SK-N-SH treated with all-trans-retinoic acid at 6 μM for 48 hours (cell line): Measurements from ENCODE around the gene NDE1.

Experiments used
- ARNTL ChIP-seq: fragments of 450-650 bp; formaldehyde crosslinking; IDR thresholded peaks from 2 replicates; pipeline ENCODE4 v1.5.0; 2020; ENCODE audit warnings: low read depth, mild to moderate bottlenecking, moderate library complexity, borderline replicate concordance
- CSDC2 ChIP-seq: fragments of 250-450 bp; sonication (Bioruptor Pico); IDR thresholded peaks from 2 replicates; pipeline ENCODE4 v1.5.0; 2020; ENCODE audit warnings: mild to moderate bottlenecking, moderate library complexity
- CSRNP3 ChIP-seq: fragments of 250-450 bp; sonication (Bioruptor Pico); IDR thresholded peaks from 2 replicates; pipeline ENCODE4 v1.5.1; 2021; ENCODE audit warnings: mild to moderate bottlenecking, moderate library complexity
- ESRRG ChIP-seq: fragments of 250-450 bp; sonication (Bioruptor Pico); IDR thresholded peaks from 2 replicates; pipeline ENCODE4 v1.6.1; 2021; ENCODE audit warnings: mild to moderate bottlenecking
- GLIS3 ChIP-seq: fragments of 250-450 bp; sonication (Bioruptor Pico); IDR thresholded peaks from 2 replicates; pipeline ENCODE4 v1.5.0; 2020; ENCODE audit warnings: mild to moderate bottlenecking, moderate library complexity
- POU6F1 ChIP-seq: fragments of 250-450 bp; sonication (Bioruptor Pico); IDR thresholded peaks from 2 replicates; pipeline ENCODE4 v1.8.0; 2021; ENCODE audit warnings: low read depth, mild to moderate bottlenecking, moderate library complexity, borderline replicate concordance
- RARB ChIP-seq: fragments of 250-450 bp; sonication (Bioruptor Pico); IDR thresholded peaks from 2 replicates; pipeline ENCODE4 v1.8.0; 2021; ENCODE audit warnings: mild to moderate bottlenecking, moderate library complexity
- TOX ChIP-seq: fragments of 250-450 bp; sonication (Bioruptor Pico); IDR thresholded peaks from 2 replicates; pipeline ENCODE4 v1.8.0; 2021; ENCODE audit warnings: mild to moderate bottlenecking, moderate library complexity, borderline replicate concordance
- ZFP3 ChIP-seq: fragments of 250-450 bp; sonication (Bioruptor Pico); IDR thresholded peaks from 2 replicates; pipeline ENCODE4 v1.5.0; 2020; ENCODE audit warnings: mild to moderate bottlenecking, moderate library complexity
- ZFP30 ChIP-seq: fragments of 450-650 bp; formaldehyde crosslinking; IDR thresholded peaks from 2 replicates; pipeline ENCODE4 v1.5.0; 2022; ENCODE audit warnings: mild to moderate bottlenecking, moderate library complexity
- ZNF565 ChIP-seq: fragments of 450-650 bp; formaldehyde crosslinking; conservative IDR thresholded peaks from 2 replicates; pipeline ENCODE4 v1.5.0; 2020; ENCODE audit warnings: low read depth, mild to moderate bottlenecking, moderate library complexity
- TF ChIP-seq, protein P1 (sequence below): fragments of 250-450 bp; sonication (Bioruptor Pico); IDR thresholded peaks from 2 replicates; pipeline ENCODE4 v1.5.1; 2020; ENCODE audit warnings: low read depth, mild to moderate bottlenecking, moderate library complexity
- TF ChIP-seq, protein P2 (sequence below): fragments of 250-450 bp; sonication (Bioruptor Pico); IDR thresholded peaks from 2 replicates; pipeline ENCODE4 v1.8.0; 2020; ENCODE audit warnings: mild to moderate bottlenecking, moderate library complexity, borderline replicate concordance
- TF ChIP-seq, protein P3 (sequence below): fragments of 250-450 bp; sonication (Bioruptor Pico); IDR thresholded peaks from 2 replicates; pipeline ENCODE4 v1.5.0; 2020; ENCODE audit warnings: mild to moderate bottlenecking, moderate library complexity

- TF ChIP-seq ARNTL (CRISPR knock-in tag) (no peak), RARB (CRISPR knock-in tag) (no peak), ZFP3 (no peak), ZNF565 (CRISPR knock-in tag) (no peak), CSRNP3 (CRISPR knock-in tag) (no peak), ESRRG (CRISPR knock-in tag) (no peak), POU6F1 (no peak), TOX (CRISPR knock-in tag) (no peak), ZFP30 (CRISPR knock-in tag) (no peak), CSDC2 (no peak), GLIS3 (CRISPR knock-in tag) (no peak)
- TF ChIP-seq, protein P1, sequence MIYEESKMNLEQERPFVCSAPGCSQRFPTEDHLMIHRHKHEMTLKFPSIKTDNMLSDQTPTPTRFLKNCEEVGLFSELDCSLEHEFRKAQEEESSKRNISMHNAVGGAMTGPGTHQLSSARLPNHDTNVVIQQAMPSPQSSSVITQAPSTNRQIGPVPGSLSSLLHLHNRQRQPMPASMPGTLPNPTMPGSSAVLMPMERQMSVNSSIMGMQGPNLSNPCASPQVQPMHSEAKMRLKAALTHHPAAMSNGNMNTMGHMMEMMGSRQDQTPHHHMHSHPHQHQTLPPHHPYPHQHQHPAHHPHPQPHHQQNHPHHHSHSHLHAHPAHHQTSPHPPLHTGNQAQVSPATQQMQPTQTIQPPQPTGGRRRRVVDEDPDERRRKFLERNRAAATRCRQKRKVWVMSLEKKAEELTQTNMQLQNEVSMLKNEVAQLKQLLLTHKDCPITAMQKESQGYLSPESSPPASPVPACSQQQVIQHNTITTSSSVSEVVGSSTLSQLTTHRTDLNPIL (CRISPR knock-in tag): no peak
- TF ChIP-seq, protein P2, sequence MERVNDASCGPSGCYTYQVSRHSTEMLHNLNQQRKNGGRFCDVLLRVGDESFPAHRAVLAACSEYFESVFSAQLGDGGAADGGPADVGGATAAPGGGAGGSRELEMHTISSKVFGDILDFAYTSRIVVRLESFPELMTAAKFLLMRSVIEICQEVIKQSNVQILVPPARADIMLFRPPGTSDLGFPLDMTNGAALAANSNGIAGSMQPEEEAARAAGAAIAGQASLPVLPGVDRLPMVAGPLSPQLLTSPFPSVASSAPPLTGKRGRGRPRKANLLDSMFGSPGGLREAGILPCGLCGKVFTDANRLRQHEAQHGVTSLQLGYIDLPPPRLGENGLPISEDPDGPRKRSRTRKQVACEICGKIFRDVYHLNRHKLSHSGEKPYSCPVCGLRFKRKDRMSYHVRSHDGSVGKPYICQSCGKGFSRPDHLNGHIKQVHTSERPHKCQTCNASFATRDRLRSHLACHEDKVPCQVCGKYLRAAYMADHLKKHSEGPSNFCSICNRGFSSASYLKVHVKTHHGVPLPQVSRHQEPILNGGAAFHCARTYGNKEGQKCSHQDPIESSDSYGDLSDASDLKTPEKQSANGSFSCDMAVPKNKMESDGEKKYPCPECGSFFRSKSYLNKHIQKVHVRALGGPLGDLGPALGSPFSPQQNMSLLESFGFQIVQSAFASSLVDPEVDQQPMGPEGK (CRISPR knock-in tag): no peak
- TF ChIP-seq, protein P3, sequence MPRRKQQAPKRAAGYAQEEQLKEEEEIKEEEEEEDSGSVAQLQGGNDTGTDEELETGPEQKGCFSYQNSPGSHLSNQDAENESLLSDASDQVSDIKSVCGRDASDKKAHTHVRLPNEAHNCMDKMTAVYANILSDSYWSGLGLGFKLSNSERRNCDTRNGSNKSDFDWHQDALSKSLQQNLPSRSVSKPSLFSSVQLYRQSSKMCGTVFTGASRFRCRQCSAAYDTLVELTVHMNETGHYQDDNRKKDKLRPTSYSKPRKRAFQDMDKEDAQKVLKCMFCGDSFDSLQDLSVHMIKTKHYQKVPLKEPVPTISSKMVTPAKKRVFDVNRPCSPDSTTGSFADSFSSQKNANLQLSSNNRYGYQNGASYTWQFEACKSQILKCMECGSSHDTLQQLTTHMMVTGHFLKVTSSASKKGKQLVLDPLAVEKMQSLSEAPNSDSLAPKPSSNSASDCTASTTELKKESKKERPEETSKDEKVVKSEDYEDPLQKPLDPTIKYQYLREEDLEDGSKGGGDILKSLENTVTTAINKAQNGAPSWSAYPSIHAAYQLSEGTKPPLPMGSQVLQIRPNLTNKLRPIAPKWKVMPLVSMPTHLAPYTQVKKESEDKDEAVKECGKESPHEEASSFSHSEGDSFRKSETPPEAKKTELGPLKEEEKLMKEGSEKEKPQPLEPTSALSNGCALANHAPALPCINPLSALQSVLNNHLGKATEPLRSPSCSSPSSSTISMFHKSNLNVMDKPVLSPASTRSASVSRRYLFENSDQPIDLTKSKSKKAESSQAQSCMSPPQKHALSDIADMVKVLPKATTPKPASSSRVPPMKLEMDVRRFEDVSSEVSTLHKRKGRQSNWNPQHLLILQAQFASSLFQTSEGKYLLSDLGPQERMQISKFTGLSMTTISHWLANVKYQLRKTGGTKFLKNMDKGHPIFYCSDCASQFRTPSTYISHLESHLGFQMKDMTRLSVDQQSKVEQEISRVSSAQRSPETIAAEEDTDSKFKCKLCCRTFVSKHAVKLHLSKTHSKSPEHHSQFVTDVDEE (CRISPR knock-in tag): no peak
Observed at GRCh38 chr16:15757077-15757386, 107.0 kb downstream of the NDE1 start.
